IMR-90 (cell line): Measurements from ENCODE around the gene H1-8. TPM values are rescaled to one million over a fixed set of nuclear protein-coding genes. Genes with fewer than 3 reads are reported as not detected.
A peak's percentile ranks its signal among the peaks of the same experiment; 100 is the strongest.

ENCODE experiments used
- ATAC-seq: fragments of 200-7000 bp; cut with Tn5 transposase; 2 replicates; pipeline ENCODE4 v1.9.1; 2020; ENCODE audit warnings: low read depth, mild to moderate bottlenecking, moderate library complexity
- BruUV-seq: library from RNA; stranded (reverse); fragments of 400-500 nt; replicated peaks from 2 replicates; lab custom pipeline; 2021; lab: Mats Ljungman, UMichigan
- CTCF ChIA-PET: fragments of 300-600 bp; formaldehyde crosslinking; extraction: SDS; loops from one replicate; lab custom pipeline; 2021; ENCODE audit warnings: antibody characterized with exemption; lab: Yijun Ruan, JAX
- POLR2A ChIA-PET: fragments of 300-600 bp; sonication (Branson Sonifier 250); formaldehyde crosslinking; loops from one replicate; lab custom pipeline; 2022; ENCODE audit warnings: antibody characterized with exemption; ENCODE audit not compliant: unreplicated experiment; lab: Charles Lee
- DNase-seq: peaks from one replicate; pipeline ENCODE4 v3.0.0; 2013
- H2AFZ ChIP-seq: replicated peaks from 2 replicates; pipeline ENCODE3; 2013; ENCODE audit warnings: low read length, mild to moderate bottlenecking; ENCODE audit not compliant: poor library complexity
- H2AK5ac ChIP-seq: 2 replicates; pipeline ENCODE4 v1.6.1; 2013; ENCODE audit warnings: low read depth, low read length, inconsistent platforms
- H2AK9ac ChIP-seq: replicated peaks from 2 replicates; pipeline ENCODE3; 2013; ENCODE audit warnings: mild to moderate bottlenecking, low read depth, low read length, moderate library complexity; ENCODE audit not compliant: poor library complexity
- H2BK120ac ChIP-seq: 2 replicates; pipeline ENCODE4 v1.6.1; 2013; ENCODE audit warnings: low read depth, low read length, inconsistent platforms
- H2BK15ac ChIP-seq: 3 replicates; pipeline ENCODE4 v1.6.1; 2013; ENCODE audit warnings: low read depth, low read length, inconsistent platforms
- H2BK20ac ChIP-seq: 2 replicates; pipeline ENCODE4 v1.6.1; 2013; ENCODE audit warnings: low read depth, mild to moderate bottlenecking, inconsistent platforms, low read length, moderate library complexity
- H2BK5ac ChIP-seq: 2 replicates; pipeline ENCODE4 v1.6.1; 2013; ENCODE audit warnings: mild to moderate bottlenecking, low read depth, low read length, inconsistent platforms; ENCODE audit not compliant: poor library complexity, severe bottlenecking
- H3K14ac ChIP-seq: replicated peaks from 2 replicates; pipeline ENCODE4 v1.6.1; 2013; ENCODE audit warnings: low read depth, low read length, inconsistent platforms
- H3K18ac ChIP-seq: 2 replicates; pipeline ENCODE4 v1.6.1; 2013; ENCODE audit warnings: low read depth, low read length, control low read depth
- H3K23ac ChIP-seq: 2 replicates; pipeline ENCODE4 v1.6.1; 2013; ENCODE audit warnings: low read depth, low read length, inconsistent platforms
- H3K27ac ChIP-seq: 2 replicates; pipeline ENCODE4 v1.5.1; 2013; ENCODE audit warnings: mild to moderate bottlenecking, control low read depth, low read length; ENCODE audit not compliant: insufficient read depth
- H3K27me3 ChIP-seq: 2 replicates; pipeline ENCODE4 v1.6.1; 2013; ENCODE audit warnings: low read length; ENCODE audit not compliant: control insufficient read depth, insufficient read depth
- H3K36me3 ChIP-seq: 2 replicates; pipeline ENCODE4 v1.6.1; 2013; ENCODE audit warnings: low read length, mixed read lengths; ENCODE audit not compliant: control insufficient read depth, insufficient read depth
- H3K4ac ChIP-seq: 2 replicates; pipeline ENCODE4 v1.6.1; 2013; ENCODE audit warnings: low read depth, low read length, inconsistent platforms
- H3K4me1 ChIP-seq: 2 replicates; pipeline ENCODE4 v1.6.1; 2013; ENCODE audit warnings: low read length, mixed read lengths; ENCODE audit not compliant: control insufficient read depth, insufficient read depth
- H3K4me2 ChIP-seq: 2 replicates; pipeline ENCODE4 v1.6.1; 2013; ENCODE audit warnings: low read depth, mild to moderate bottlenecking, control low read depth, low read length, moderate library complexity
- H3K4me3 ChIP-seq: 2 replicates; pipeline ENCODE4 v1.5.1; 2013; ENCODE audit warnings: low read depth, mild to moderate bottlenecking, control low read depth, low read length, moderate library complexity; ENCODE audit not compliant: insufficient read depth
- H3K56ac ChIP-seq: 2 replicates; pipeline ENCODE4 v1.6.1; 2013; ENCODE audit warnings: low read length, inconsistent platforms; ENCODE audit not compliant: insufficient read depth; ENCODE audit errors: extremely low read depth
- H3K79me1 ChIP-seq, 2 experiments: 2 replicates each; pipeline ENCODE4 v1.6.1; 2013; ENCODE audit warnings: low read length in 2 of 2, inconsistent platforms in 1 of 2, low read depth in 1 of 2
- H3K9ac ChIP-seq: 2 replicates; pipeline ENCODE4 v1.6.1; 2013; ENCODE audit warnings: low read depth, low read length, control low read depth
- H3K9me1 ChIP-seq: 2 replicates; pipeline ENCODE4 v1.6.1; 2013; ENCODE audit warnings: low read length, inconsistent platforms; ENCODE audit not compliant: insufficient read depth
- H3K9me3 ChIP-seq: 2 replicates; pipeline ENCODE4 v1.6.1; 2013; ENCODE audit warnings: low read length; ENCODE audit not compliant: control insufficient read depth, insufficient read depth
- H4K20me1 ChIP-seq: 2 replicates; pipeline ENCODE4 v1.6.1; 2013; ENCODE audit warnings: low read length, inconsistent platforms; ENCODE audit not compliant: insufficient read depth
- H4K5ac ChIP-seq: 2 replicates; pipeline ENCODE4 v1.6.1; 2013; ENCODE audit warnings: mild to moderate bottlenecking, low read depth, low read length, control low read depth
- H4K8ac ChIP-seq, 2 experiments: 2 replicates each; pipeline ENCODE4 v1.6.1; 2013; ENCODE audit warnings: low read depth in 2 of 2, low read length in 2 of 2, control low read depth in 1 of 2, inconsistent platforms in 1 of 2
- H4K91ac ChIP-seq: 2 replicates; pipeline ENCODE4 v1.6.1; 2013; ENCODE audit warnings: low read depth, low read length, inconsistent platforms; ENCODE audit not compliant: insufficient read depth
- CEBPB ChIP-seq: IDR thresholded peaks from 2 replicates; pipeline ENCODE4 v1.6.1; 2012; ENCODE audit warnings: low read depth, low read length, improper control_type of control experiment
- MAZ ChIP-seq: IDR thresholded peaks from 2 replicates; pipeline ENCODE4 v1.6.1; 2012; ENCODE audit warnings: low read depth, mild to moderate bottlenecking, low read length, improper control_type of control experiment, moderate library complexity, borderline replicate concordance
- MXI1 ChIP-seq: IDR thresholded peaks from 2 replicates; pipeline ENCODE4 v1.6.1; 2012; ENCODE audit warnings: low read depth, mild to moderate bottlenecking, low read length, moderate library complexity, borderline replicate concordance
- NFE2L2 ChIP-seq: fragments of 150-350 bp; IDR thresholded peaks from 2 replicates; pipeline ENCODE4 v1.6.1; 2016; ENCODE audit warnings: low read depth, mild to moderate bottlenecking, low read length
- WGBS, 2 experiments: methylation state at CpG; one replicate each; pipeline versions ENCODE4 v1.1.5 to v1.1.7; 2013; ENCODE audit warnings: missing lambda C conversion rate in 2 of 2; ENCODE audit not compliant: insufficient read length in 1 of 2; ENCODE audit errors: extremely low coverage in 2 of 2; 5-methylcytosine and 5-hydroxymethylcytosine counted together
- dilution Hi-C: fragments of 300-500 bp; cut with HindIII; formaldehyde crosslinking; loops from one replicate; pipeline ENCODE4 v1.14.3; 2018; ENCODE audit warnings: low sequenced_read_pairs; ENCODE audit not compliant: unreplicated experiment
- in situ Hi-C: fragments of 300-500 bp; cut with MboI; formaldehyde crosslinking; loops from 3 replicates; pipeline ENCODE4 v1.14.3; 2019; ENCODE audit warnings: low sequenced_read_pairs, inconsistent platforms, mixed read lengths
- intact Hi-C: fragments of 100-400 bp; cut with micrococcal nuclease; formaldehyde crosslinking; loops from 2 replicates; pipeline ENCODE4 v1.10.0; 2022
- polyA plus RNA-seq, 3 experiments: library from polyadenylated mRNA; depleted of rRNA; stranded (reverse); fragments of >200 nt; gene quantifications; 2 replicates each; pipeline ENCODE4 v1.2.3, GENCODE V29; 2012; ENCODE audit warnings: low replicate concordance in 1 of 3
- total RNA-seq: library from RNA; depleted of rRNA; stranded (reverse); fragments of >200 nt; gene quantifications from 2 replicates; pipeline ENCODE4 v1.2.3, GENCODE V29; 2012

The H1-8 gene
- total and polyA plus RNA-seq, 2 of the 4 experiments (the other 2 are of a cell fraction): not detected

- ATAC-seq: no peak; the same call in 1 of the 2 replicates
- Histone ChIP-seq H3K4me3 (no peak overlapping the region), H3K36me3 (peaks cover 31% of the 10 kb centered on the region), H2AK9ac (peak overlapping the region; percentile 23), H3K27ac (no peak overlapping the region), H3K27me3 (no peaks in the 10 kb centered on the region), H2AK5ac (no peak overlapping the region), H3K56ac (no peak overlapping the region), H2BK5ac (no peak overlapping the region), H3K9me1 (no peaks in the 10 kb centered on the region), H3K4me1 (peaks cover 4% of the 10 kb centered on the region; the same call in 1 of the 2 replicates), H4K5ac (no peak overlapping the region), H3K4ac (no peak overlapping the region), H4K91ac (no peak overlapping the region), H3K18ac (no peak overlapping the region), H3K9ac (no peak overlapping the region), H2AFZ (no peak overlapping the region), H3K79me1 (no peaks in the 10 kb centered on the region; a peak in 2 of 4 replicates), H3K14ac (no peak overlapping the region), H2BK120ac (no peak overlapping the region), H3K23ac (no peak overlapping the region), H2BK20ac (no peak overlapping the region), H4K20me1 (no peaks in the 10 kb centered on the region), H3K4me2 (no peak overlapping the region), H2BK15ac (no peak overlapping the region), H4K8ac (no peak overlapping the region), H3K9me3 (no peaks in the 10 kb centered on the region)
- TF ChIP-seq MAZ (no peak), NFE2L2 (no peak), CEBPB (no peak), MXI1 (no peak)
- BruUV-seq: no TSS peak
- intact Hi-C loops: no loop called here
- dilution Hi-C loops: no loop called here
- in situ Hi-C loops: no loop called here
- CTCF ChIA-PET: no interaction called here
- POLR2A ChIA-PET: no interaction called here
- WGBS, 2 experiments: 80% methylated on average over 2 of the region's 17 CpGs; no CpG with 5 or more reads in 1 of the 2 experiments
- no peak for DNase-seq
These were observed 34.4 kb downstream of the H1-8 start for GRCh38 chr3:129577366-129577765.
